ENCODE measurements around the gene DHH.
A peak's percentile ranks its signal among the peaks of the same experiment; 100 is the strongest.

Gene DHH

GRCh38 chr12:49055978-49056754, 38.4 kb downstream of the DHH start:
- Mint-ChIP-seq H3K36me3 (ENCODE audit: low read depth) (peaks cover 81% of the 10 kb centered on the region), H3K27me3 (no peaks in the 10 kb centered on the region), H3K4me3 (peak overlapping the region; percentile 95), H3K9me3 (no peaks in the 10 kb centered on the region), H3K4me1 (ENCODE audit: low read depth) (peaks cover 50% of the 10 kb centered on the region), H3K27ac (peak overlapping the region; percentile 98)
- intact Hi-C loops (cut with micrococcal nuclease), result loop anchor here (2.0 kb wide), 1 partner anchor 37 kb away; the partner anchor contains the start of gene PRKAG1

DNA sequence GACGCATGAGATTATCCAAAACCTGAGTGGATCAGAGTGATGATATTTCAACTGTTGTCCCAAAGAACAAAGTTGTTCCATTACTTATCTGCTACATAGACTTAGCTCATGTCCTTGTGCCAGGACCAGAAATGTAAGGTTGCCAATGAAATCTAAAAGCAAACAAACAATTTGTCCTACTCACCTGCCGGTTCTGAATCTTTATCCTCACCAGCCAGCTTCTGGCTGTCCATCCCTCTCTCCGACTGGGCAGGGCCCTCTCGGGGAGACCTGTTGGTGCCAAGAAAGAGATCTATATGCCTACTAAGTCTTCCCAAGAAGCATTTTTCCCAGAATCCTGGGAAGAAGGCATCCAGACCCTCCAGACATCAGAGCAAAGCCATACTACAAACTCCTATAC, 39.5 kb downstream of the DHH start:
- H3K27me3 Mint-ChIP-seq, result no peaks in the 10 kb centered on the region
- no peaks in the 10 kb centered on the region for H3K9me3 Mint-ChIP-seq
- peak overlapping the region; percentile 8 for H3K27ac Mint-ChIP-seq
- peaks cover 48% of the 10 kb centered on the region for H3K4me1 Mint-ChIP-seq (ENCODE audit: low read depth)
- H3K4me3 Mint-ChIP-seq, result no peak overlapping the region
- peaks cover 85% of the 10 kb centered on the region for H3K36me3 Mint-ChIP-seq (ENCODE audit: low read depth)
- intact Hi-C loops (cut with micrococcal nuclease), result no loop called here

GRCh38 chr12:49054524-49054923, 40.1 kb downstream of the DHH start:
- Mint-ChIP-seq H3K27me3 (no peaks in the 10 kb centered on the region), H3K27ac (peak overlapping the region; percentile 8), H3K36me3 (ENCODE audit: low read depth) (peaks cover 88% of the 10 kb centered on the region), H3K9me3 (no peaks in the 10 kb centered on the region), H3K4me1 (ENCODE audit: low read depth) (peaks cover 48% of the 10 kb centered on the region), H3K4me3 (no peak overlapping the region)
- intact Hi-C loops (cut with micrococcal nuclease), result no loop called here

DNA sequence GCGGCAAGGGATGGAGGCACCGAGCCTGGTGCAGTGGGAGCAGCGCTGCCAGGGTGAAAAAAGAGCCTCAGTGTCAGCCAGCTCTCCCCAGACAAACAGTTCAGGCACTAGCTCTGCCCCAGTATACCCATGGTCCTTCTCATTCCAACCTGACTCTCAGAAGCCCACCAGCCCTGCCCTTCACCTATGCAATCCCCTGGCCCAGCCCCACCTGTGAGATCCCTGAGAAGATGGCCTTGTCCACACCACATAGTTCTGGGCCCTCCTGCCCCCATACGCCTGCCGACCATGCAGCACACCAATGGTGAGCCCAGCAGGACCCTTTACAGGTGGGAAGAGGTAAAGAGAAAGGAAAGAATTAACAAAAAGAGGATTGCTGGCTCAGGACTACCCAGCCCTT, 40.5 kb downstream of the DHH start:
- H3K4me1 Mint-ChIP-seq (ENCODE audit: low read depth), result peaks cover 46% of the 10 kb centered on the region
- H3K36me3 Mint-ChIP-seq (ENCODE audit: low read depth), result peaks cover 88% of the 10 kb centered on the region
- intact Hi-C loops (cut with micrococcal nuclease), result no loop called here
- no peaks in the 10 kb centered on the region for H3K27me3 Mint-ChIP-seq
- H3K27ac Mint-ChIP-seq, result peak overlapping the region; percentile 8
- no peaks in the 10 kb centered on the region for H3K9me3 Mint-ChIP-seq
- H3K4me3 Mint-ChIP-seq, result no peak overlapping the region

DNA sequence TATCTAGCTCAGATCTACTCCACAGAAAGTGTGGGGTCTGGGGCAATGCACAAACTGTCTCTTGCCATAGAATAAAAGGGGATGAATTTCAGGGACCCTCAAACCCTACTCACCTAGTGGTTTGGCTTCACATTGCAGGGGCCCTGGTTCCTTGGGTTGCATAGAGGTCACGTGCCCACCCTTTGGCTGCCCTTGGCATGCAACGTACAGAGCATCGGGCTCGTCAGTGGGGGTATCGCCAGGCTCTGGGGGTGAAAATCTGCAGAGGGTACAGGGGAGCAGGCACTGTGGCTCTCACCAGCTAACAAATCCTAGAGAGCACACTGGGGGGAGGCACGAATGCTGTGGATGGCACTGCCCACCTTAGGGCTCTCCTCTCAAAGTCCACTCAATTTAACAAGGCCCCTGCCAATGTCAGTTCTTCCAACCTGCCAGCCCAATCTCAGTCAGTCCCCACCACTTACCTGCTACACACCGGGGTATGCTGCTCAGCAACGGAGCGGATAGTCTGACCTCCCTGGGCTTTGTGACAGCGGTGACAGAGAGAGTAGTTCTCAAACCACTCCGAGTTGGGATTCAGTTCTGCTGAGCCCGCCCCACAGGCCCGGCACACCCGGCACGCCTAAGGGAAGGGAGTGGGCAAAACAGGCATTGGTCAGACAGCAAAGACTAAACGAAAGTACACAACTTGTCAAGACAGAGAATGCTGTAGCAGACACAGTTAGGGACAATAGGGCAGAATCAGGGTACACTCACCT, 42.0 kb downstream of the DHH start:
- no peaks in the 10 kb centered on the region for H3K27me3 Mint-ChIP-seq
- no peak overlapping the region for H3K4me3 Mint-ChIP-seq
- intact Hi-C loops (cut with micrococcal nuclease), result no loop called here
- peaks cover 89% of the 10 kb centered on the region for H3K36me3 Mint-ChIP-seq (ENCODE audit: low read depth)
- H3K4me1 Mint-ChIP-seq (ENCODE audit: low read depth), result peaks cover 32% of the 10 kb centered on the region
- no peaks in the 10 kb centered on the region for H3K9me3 Mint-ChIP-seq
- no peak overlapping the region for H3K27ac Mint-ChIP-seq

DNA sequence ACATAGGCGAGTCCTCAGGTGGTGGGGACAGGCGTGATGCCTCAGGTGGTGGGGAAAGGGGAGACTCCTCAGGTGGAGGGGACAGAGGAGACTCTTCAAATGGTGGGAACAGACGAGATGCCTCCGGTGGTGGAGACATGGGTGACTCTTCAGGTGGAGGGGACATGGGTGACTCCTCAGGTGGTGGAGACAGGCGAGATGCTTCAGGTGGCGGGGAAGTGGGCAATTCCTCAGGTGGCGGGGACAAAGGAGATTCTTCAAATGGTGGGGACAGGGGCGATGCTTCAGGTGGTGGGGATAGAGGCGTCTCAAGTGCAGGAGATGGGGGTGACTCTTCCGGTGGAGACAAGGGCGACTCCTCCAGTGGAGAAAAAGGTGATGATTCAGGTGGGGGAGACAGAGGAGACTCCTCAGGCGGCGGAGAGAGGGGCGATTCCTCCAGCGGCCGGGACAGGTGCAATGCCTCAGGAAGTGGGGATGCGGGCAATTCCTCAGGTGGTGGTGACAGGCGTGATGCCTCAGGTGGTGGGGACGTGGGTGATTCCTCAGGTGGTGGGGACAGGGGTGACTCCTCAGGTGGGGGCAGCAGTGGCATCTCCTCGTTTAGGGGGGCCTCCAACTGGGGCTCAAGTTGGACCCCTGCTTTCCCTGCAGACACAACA, 42.7 kb downstream of the DHH start:
- Mint-ChIP-seq H3K9me3 (no peaks in the 10 kb centered on the region), H3K27me3 (no peaks in the 10 kb centered on the region), H3K27ac (no peak overlapping the region), H3K4me1 (ENCODE audit: low read depth) (peaks cover 25% of the 10 kb centered on the region), H3K36me3 (ENCODE audit: low read depth) (peaks cover 96% of the 10 kb centered on the region), H3K4me3 (no peak overlapping the region)
- intact Hi-C loops (cut with micrococcal nuclease), result no loop called here

DNA sequence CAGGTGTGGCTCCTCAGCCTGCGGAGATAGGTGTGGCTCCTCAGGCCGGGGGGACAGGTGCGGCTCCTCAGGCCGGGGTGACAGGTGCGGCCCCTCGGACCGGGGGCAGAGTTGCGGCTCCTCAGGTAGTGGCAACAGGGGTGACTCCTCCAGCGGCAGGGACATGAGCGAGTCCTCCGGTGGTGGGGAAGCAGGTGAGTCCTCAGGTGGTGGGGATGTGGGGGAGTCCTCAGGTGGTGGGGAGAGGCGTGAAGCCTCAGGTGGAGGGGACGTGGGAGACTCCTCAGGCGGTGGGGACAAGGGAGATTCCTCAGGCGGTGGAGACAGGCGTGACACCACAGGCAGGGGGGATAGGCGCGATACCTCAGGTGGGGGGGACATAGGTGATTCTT, 43.2 kb downstream of the DHH start:
- Mint-ChIP-seq H3K4me3 (no peak overlapping the region), H3K27ac (no peak overlapping the region), H3K36me3 (ENCODE audit: low read depth) (peaks cover 100% of the 10 kb centered on the region), H3K27me3 (no peaks in the 10 kb centered on the region), H3K4me1 (ENCODE audit: low read depth) (peaks cover 19% of the 10 kb centered on the region), H3K9me3 (no peaks in the 10 kb centered on the region)
- intact Hi-C loops (cut with micrococcal nuclease), result no loop called here

- intact Hi-C loops (cut with micrococcal nuclease), result no loop called here
- H3K27me3 Mint-ChIP-seq, result no peaks in the 10 kb centered on the region
- H3K27ac Mint-ChIP-seq, result peak overlapping the region; percentile 24
- H3K36me3 Mint-ChIP-seq (ENCODE audit: low read depth), result peaks cover 100% of the 10 kb centered on the region
- H3K9me3 Mint-ChIP-seq, result no peaks in the 10 kb centered on the region
- peaks cover 13% of the 10 kb centered on the region for H3K4me1 Mint-ChIP-seq (ENCODE audit: low read depth)
- no peak overlapping the region for H3K4me3 Mint-ChIP-seq
Observed at GRCh38 chr12:49050507-49051372, 43.9 kb downstream of the DHH start.

DNA sequence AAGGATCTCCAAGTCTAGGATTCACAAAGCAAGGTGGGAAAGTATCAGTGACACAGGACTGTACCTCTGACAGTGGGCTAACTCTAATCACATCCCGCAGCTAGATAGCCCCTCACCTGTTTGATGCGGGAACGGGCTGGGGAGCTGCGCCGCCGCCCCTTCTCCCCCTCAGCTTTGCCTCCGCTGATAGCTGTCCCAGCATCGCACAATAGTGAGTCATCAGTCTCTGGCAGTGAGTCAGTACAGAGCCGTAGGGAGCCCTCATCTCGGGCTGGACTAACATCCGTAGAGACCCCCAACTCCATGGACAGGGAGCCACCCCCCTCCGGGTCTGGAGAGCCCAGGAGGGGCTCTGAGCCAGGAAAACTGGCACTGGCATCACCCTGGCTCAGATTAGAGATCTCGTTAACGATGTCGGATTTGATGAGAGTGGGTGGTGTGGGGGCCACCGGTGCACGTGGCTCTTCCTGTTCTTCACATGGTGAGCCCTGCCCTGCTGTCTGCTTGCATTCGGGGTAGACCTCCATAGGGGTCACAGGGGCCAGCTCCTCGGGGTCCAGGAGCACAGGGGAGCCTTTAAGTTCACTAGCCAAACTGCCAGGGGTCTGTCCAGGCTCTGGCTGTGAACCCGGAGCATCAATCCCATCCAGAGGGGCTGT, 44.9 kb downstream of the DHH start:
- peaks cover 100% of the 10 kb centered on the region for H3K36me3 Mint-ChIP-seq (ENCODE audit: low read depth)
- H3K27me3 Mint-ChIP-seq, result no peaks in the 10 kb centered on the region
- H3K4me1 Mint-ChIP-seq (ENCODE audit: low read depth), result peaks cover 3% of the 10 kb centered on the region
- no peaks in the 10 kb centered on the region for H3K9me3 Mint-ChIP-seq
- intact Hi-C loops (cut with micrococcal nuclease), result no loop called here
- H3K4me3 Mint-ChIP-seq, result no peak overlapping the region
- peak overlapping the region; percentile 24 for H3K27ac Mint-ChIP-seq

DNA sequence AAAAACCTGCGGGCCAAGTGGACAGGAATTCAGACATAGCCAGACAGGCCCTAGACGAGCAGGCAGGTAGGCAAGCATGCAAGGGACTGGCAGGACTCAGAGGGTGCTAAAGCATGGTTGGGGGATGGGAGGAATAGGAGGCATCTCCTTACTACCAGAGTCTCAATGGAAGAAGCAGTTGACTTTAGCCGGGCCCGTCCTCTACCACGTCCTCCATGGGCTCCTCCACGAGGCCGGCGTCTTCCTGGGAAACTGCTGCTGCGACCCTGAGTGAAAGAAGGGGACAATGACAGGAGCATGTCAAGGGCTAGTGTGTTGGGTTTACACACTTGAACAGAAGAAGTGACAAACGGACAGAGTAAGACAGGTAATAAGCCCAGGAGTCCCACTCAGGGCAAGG, 45.6 kb downstream of the DHH start:
- H3K36me3 Mint-ChIP-seq (ENCODE audit: low read depth), result peaks cover 100% of the 10 kb centered on the region
- no peaks in the 10 kb centered on the region for H3K27me3 Mint-ChIP-seq
- H3K9me3 Mint-ChIP-seq, result no peaks in the 10 kb centered on the region
- H3K27ac Mint-ChIP-seq, result no peak overlapping the region
- intact Hi-C loops (cut with micrococcal nuclease), result no loop called here
- no peaks in the 10 kb centered on the region for H3K4me1 Mint-ChIP-seq (ENCODE audit: low read depth)
- H3K4me3 Mint-ChIP-seq, result no peak overlapping the region

DNA sequence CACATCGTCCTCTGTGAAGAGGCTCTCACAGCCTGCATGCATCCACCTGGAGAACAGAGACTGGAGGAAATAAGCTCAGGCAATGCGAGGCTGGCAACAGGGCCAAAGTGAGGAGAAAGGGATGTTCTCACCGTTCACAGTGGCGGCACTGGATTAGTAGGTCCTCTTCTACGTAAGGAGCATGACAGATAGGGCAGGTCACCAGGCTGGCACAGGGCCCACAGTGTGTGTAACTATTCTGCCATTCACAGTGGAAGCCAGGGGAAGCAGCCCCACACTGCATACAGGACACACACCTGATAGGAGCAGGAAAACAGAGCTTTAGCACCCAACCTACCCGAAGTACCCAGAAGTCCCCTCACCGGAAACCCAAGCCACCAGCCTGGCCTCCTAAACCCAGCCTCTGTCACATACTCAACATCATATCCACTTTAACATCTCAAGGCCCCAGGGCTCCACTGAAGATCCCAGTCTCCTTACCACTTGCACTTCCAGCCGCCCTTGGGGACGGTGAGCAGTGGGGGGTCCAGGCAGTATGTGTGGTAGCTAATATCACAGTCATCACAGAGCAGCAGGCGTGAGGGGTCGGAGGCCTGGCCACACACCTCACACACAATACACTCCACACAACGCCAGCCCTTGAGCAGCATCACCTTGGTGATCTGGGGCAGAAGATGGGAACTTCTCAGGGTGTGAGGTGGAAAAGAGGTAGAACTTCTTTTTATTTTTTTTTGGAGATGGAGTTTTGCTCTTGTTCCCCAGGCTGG, 48.3 kb downstream of the DHH start:
- H3K4me3 Mint-ChIP-seq, result no peak overlapping the region
- H3K27me3 Mint-ChIP-seq, result no peaks in the 10 kb centered on the region
- no peak overlapping the region for H3K27ac Mint-ChIP-seq
- intact Hi-C loops (cut with micrococcal nuclease), result no loop called here
- H3K9me3 Mint-ChIP-seq, result no peaks in the 10 kb centered on the region
- H3K4me1 Mint-ChIP-seq (ENCODE audit: low read depth), result no peaks in the 10 kb centered on the region
- peaks cover 100% of the 10 kb centered on the region for H3K36me3 Mint-ChIP-seq (ENCODE audit: low read depth)

GRCh38 chr12:49044660-49045059, 49.9 kb downstream of the DHH start:
- Mint-ChIP-seq H3K4me3 (no peak overlapping the region), H3K4me1 (ENCODE audit: low read depth) (no peaks in the 10 kb centered on the region), H3K36me3 (ENCODE audit: low read depth) (peaks cover 100% of the 10 kb centered on the region), H3K27ac (no peak overlapping the region), H3K27me3 (no peaks in the 10 kb centered on the region), H3K9me3 (no peaks in the 10 kb centered on the region)
- intact Hi-C loops (cut with micrococcal nuclease), result no loop called here

Measured in dendritic cell treated with granulocyte-macrophage colony-stimulating factor and Interleukin-4, amounts not matched to agents 40 ng/mL and 50 ng/mL, for 4 days (primary cell).